ENCODE results near the gene OPCML. TPM values are rescaled to one million over a fixed set of nuclear protein-coding genes. Genes with fewer than 3 reads are reported as not detected.

Gene OPCML
- total and polyA plus RNA-seq, 2 of the 13 experiments (the other 11 are each of a cell fraction or from before 2014, with no cell fraction given), result not detected

GRCh38 chr11:133467686-133468085 is 64.6 kb downstream of the OPCML start:
- Histone ChIP-seq H2AFZ (ENCODE audit: low read length) (no peak overlapping the region), H3K27ac (ENCODE audit: extremely low read length, insufficient read depth, low read length) (no peak overlapping the region), H4K20me1 (ENCODE audit: insufficient read depth, low read length) (no peaks in the 10 kb centered on the region; the same call in 1 of the 2 replicates), H3K4me2 (ENCODE audit: low read depth, low read length) (no peak overlapping the region), H3K27me3 (ENCODE audit: control insufficient read depth in 1 of 2, insufficient read depth in 2 of 2, low read length in 2 of 2) (no peaks in the 10 kb centered on the region), H3K9ac (ENCODE audit: insufficient read depth, low read depth, low read length) (no peak overlapping the region), H3K79me2 (ENCODE audit: insufficient read depth, low read length) (no peaks in the 10 kb centered on the region), H3K4me3 (replicated peaks in 1 of 3; ENCODE audit: insufficient read depth in 1 of 3, low read depth in 2 of 3, low read length in 3 of 3) (no peak overlapping the region), H3K36me3 (replicated peaks in 1 of 2; ENCODE audit: control insufficient read depth in 1 of 2, insufficient read depth in 2 of 2, low read length in 2 of 2) (no peaks in the 10 kb centered on the region), H3K4me1 (ENCODE audit: insufficient read depth, low read length) (no peaks in the 10 kb centered on the region), H3K9me3 (ENCODE audit: low read length) (peaks cover 15% of the 10 kb centered on the region)
- TF ChIP-seq ZNF782 (CRISPR knock-in tag; IDR thresholded peaks at IDR 0.05; ENCODE audit: borderline replicate concordance), result no peak
- TF ChIP-seq SMYD3 (CRISPR knock-in tag; IDR thresholded peaks at IDR 0.05), result no peak
- TF ChIP-seq DMTF1 (CRISPR knock-in tag; IDR thresholded peaks at IDR 0.05), result no peak
- no peak for TF ChIP-seq ARID3A (IDR thresholded peaks at IDR 0.05; ENCODE audit: low read depth, low read length)
- TF ChIP-seq ZNF75D (CRISPR knock-in tag; IDR thresholded peaks at IDR 0.05; ENCODE audit: borderline replicate concordance), result no peak
- TF ChIP-seq POLR2A (IDR thresholded peaks at IDR 0.05; ENCODE audit: insufficient read depth in 1 of 2, low read depth in 2 of 2, low read length in 2 of 2), result no peak
- TF ChIP-seq ZFP36L2 (CRISPR knock-in tag; IDR thresholded peaks at IDR 0.05), result no peak
- no peak for TF ChIP-seq ZNF766 (CRISPR knock-in tag; IDR thresholded peaks at IDR 0.05; ENCODE audit: borderline replicate concordance)
- FAIRE-seq (no peak), DNase-seq (ENCODE audit: low spot score) (no peak), ATAC-seq (no peak)
- POLR2A ChIA-PET, result no interaction called here
- in situ Hi-C loops (cut with HindIII; ENCODE audit: extremely low pct_ligation_motif_present, low pct_unique_long_range_greater_than_20kb) (no loop called here), intact Hi-C loops (cut with micrococcal nuclease; ENCODE audit: unreplicated experiment) (no loop called here)
- WGBS (ENCODE audit: low lambda C conversion rate), result 0% methylated on average over 1 of the region's 1 CpG
- BruUV-seq (replicated peaks), result no TSS peak
- CTCF ChIA-PET (ENCODE audit: low intra/inter-chr PET ratio, low total read pairs), result no interaction called here

Data from HepG2 (cell line).